Activated CD8-positive, alpha-beta T cell treated with anti-CD3 and anti-CD28 coated beads for 36 hours (primary cell): ENCODE results near the gene CLPTM1L. TPM values are rescaled to one million over a fixed set of nuclear protein-coding genes. Genes with fewer than 3 reads are reported as not detected.

Experiments
- ATAC-seq: fragments of 200-7000 bp; cut with Tn5 transposase; one replicate; pipeline ENCODE4 v1.10.0; 2021; ENCODE audit warnings: mild to moderate bottlenecking, moderate library complexity
- CTCF ChIA-PET: fragments of 350-600 bp; sonication (Branson Sonifier 250); formaldehyde crosslinking; loops from one replicate; lab custom pipeline; 2021; ENCODE audit warnings: antibody characterized with exemption; lab: Charles Lee
- POLR2A ChIA-PET: fragments of 350-600 bp; sonication (Branson Sonifier 250); formaldehyde crosslinking; loops from one replicate; lab custom pipeline; 2021; ENCODE audit warnings: antibody characterized with exemption; lab: Charles Lee
- DNase-seq: peaks from one replicate; pipeline ENCODE4 v3.0.0-alpha.2; 2020
- H3K27ac Mint-ChIP-seq: one replicate; pipeline ENCODE4 v1.8.0; 2021; ENCODE audit warnings: mild to moderate bottlenecking, mixed read lengths
- H3K27me3 Mint-ChIP-seq: one replicate; pipeline ENCODE4 v1.8.0; 2021; ENCODE audit warnings: mixed read lengths
- H3K36me3 Mint-ChIP-seq: one replicate; pipeline ENCODE4 v1.8.0; 2021; ENCODE audit warnings: low read depth, mixed read lengths
- H3K4me1 Mint-ChIP-seq: one replicate; pipeline ENCODE4 v1.8.0; 2021; ENCODE audit warnings: low read depth, mixed read lengths
- H3K4me3 Mint-ChIP-seq: one replicate; pipeline ENCODE4 v1.8.0; 2021; ENCODE audit warnings: mild to moderate bottlenecking, moderate library complexity, mixed read lengths
- H3K9me3 Mint-ChIP-seq: one replicate; pipeline ENCODE4 v1.8.0; 2021; ENCODE audit warnings: mixed read lengths
- intact Hi-C: fragments of 100-400 bp; cut with micrococcal nuclease; formaldehyde crosslinking; loops from one replicate; pipeline ENCODE4 v1.10.0; 2022
- total RNA-seq, 2 experiments: library from RNA; stranded (reverse); gene quantifications; one replicate each; pipeline ENCODE4 v1.2.3, GENCODE V29; 2021
- TF ChIP-seq, protein P1 (sequence below): fragments of 200-600 bp; IDR thresholded peaks from one replicate; pipeline ENCODE4 v1.8.0; 2022; ENCODE audit warnings: antibody characterized with exemption, mild to moderate bottlenecking

CLPTM1L gene
- total RNA-seq, 2 experiments from 2014 or later: 51.4 to 56.2 TPM

DNA sequence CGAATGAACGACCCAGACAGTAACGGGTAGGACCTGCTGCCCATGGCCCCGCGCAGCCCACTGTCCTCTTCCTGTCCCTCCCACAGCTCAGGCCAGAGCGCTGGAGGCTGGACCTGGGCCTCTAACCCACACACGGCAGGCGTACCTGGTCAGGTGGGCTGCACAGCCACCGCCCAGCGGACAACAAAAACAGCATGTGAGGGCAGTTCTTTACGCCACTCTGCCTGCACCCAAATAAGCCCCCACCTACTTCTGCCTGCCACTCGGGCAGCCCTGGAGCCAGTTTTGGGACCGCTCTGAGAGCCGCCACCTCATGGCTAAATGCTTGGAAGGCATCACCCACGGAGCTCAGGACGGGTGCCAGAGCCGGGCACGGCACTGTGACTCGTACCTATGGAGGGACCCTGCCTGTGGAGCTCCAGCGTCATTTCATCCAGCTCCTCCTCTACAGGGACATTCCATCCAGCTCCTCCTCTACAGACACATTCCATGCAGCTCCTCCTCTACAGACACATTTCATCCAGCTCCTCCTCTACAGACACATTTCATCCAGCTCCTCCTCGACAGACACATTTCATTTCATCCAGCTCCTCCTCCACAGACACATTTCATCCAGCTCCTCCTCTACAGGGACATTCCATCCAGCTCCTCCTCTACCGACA, 18.9 kb downstream of the CLPTM1L start:
- ATAC-seq (no peak), DNase-seq (no peak)
- Mint-ChIP-seq H3K9me3 (no peaks in the 10 kb centered on the region), H3K36me3 (peaks cover 7% of the 10 kb centered on the region), H3K27me3 (no peaks in the 10 kb centered on the region), H3K4me3 (no peak overlapping the region), H3K27ac (no peak overlapping the region), H3K4me1 (peaks cover 3% of the 10 kb centered on the region)
- TF ChIP-seq, protein P1, sequence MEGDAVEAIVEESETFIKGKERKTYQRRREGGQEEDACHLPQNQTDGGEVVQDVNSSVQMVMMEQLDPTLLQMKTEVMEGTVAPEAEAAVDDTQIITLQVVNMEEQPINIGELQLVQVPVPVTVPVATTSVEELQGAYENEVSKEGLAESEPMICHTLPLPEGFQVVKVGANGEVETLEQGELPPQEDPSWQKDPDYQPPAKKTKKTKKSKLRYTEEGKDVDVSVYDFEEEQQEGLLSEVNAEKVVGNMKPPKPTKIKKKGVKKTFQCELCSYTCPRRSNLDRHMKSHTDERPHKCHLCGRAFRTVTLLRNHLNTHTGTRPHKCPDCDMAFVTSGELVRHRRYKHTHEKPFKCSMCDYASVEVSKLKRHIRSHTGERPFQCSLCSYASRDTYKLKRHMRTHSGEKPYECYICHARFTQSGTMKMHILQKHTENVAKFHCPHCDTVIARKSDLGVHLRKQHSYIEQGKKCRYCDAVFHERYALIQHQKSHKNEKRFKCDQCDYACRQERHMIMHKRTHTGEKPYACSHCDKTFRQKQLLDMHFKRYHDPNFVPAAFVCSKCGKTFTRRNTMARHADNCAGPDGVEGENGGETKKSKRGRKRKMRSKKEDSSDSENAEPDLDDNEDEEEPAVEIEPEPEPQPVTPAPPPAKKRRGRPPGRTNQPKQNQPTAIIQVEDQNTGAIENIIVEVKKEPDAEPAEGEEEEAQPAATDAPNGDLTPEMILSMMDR: no peak
- ChIA-PET CTCF (interaction anchor here (0.5 to 2.0 kb wide), 2 partner anchors 9 to 169 kb away, joined by 3 to 5 read pairs; no protein-coding TSS in a partner anchor), POLR2A (interaction anchor here (0.6 kb wide), 2 partner anchors 271 to 617 kb away, joined by 3 read pairs; no protein-coding TSS in a partner anchor)
- intact Hi-C loops: no loop called here

DNA sequence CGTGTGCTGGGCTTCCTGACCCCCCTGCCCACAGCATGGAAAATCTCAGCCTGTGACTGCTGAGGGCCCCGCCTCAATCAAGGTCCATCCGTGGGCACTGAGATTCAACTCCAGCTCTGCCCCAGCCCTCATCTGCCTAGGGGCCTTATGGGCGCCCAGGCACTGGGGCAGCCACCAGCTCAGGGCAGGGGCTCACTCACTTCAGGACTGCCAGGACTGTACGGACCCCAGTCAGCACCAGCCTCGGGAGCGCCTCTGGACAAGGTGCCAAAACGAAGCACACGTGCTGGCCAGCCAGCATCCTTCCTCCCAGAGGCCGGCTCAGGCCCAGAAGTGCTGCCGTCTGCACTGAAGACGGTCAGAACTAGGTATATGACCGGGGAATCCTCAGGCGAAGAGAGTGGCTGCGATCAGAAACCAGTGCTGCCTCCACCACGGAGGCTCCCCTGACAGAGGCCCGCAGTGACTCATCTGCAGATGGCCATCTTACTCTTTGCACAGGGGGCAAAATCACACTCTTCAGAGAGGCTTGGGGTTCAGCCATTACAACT, 19.6 kb downstream of the CLPTM1L start:
- CTCF ChIA-PET: no interaction called here

DNA sequence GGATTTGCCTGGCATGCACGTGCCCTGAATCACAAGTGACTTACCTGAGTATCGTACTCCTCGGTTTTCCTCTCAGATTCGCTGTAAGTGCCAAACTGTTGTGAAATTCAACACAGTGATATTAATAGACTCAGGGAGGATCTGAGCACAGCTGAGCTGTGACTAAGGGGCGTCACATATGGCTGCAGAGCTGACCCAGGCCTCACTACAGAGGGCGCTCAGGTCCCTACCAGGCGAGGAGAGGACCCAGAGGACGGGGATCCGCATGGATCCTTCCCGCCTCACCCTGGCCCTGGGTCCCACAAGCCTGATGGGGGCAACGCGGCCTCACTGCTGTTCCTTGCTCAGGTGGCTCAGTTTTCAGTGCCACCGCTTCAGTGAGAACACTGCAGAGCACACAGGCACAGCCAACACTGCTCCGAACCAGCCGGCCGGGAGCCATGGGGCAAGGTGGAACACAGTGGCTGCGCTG, 20.1 kb downstream of the CLPTM1L start:
- H3K9me3 Mint-ChIP-seq: no peaks in the 10 kb centered on the region
- H3K27me3 Mint-ChIP-seq: no peaks in the 10 kb centered on the region
- no peak overlapping the region for H3K4me3 Mint-ChIP-seq
- ChIA-PET POLR2A (no interaction called here), CTCF (no interaction called here)
- intact Hi-C loops: no loop called here
- peaks cover 10% of the 10 kb centered on the region for H3K36me3 Mint-ChIP-seq
- TF ChIP-seq, protein P1: no peak
- ATAC-seq (no peak), DNase-seq (no peak)
- peaks cover 3% of the 10 kb centered on the region for H3K4me1 Mint-ChIP-seq
- no peak overlapping the region for H3K27ac Mint-ChIP-seq

More for the DNA sequence above, 19.6 kb downstream of the CLPTM1L start:
- no peak for DNase-seq
- ATAC-seq: no peak
- peaks cover 7% of the 10 kb centered on the region for H3K36me3 Mint-ChIP-seq
- TF ChIP-seq, protein P1: no peak
- H3K4me1 Mint-ChIP-seq: peaks cover 3% of the 10 kb centered on the region
- no peak overlapping the region for H3K4me3 Mint-ChIP-seq
- H3K27ac Mint-ChIP-seq: no peak overlapping the region
- intact Hi-C loops: no loop called here
- H3K27me3 Mint-ChIP-seq: no peaks in the 10 kb centered on the region
- no peaks in the 10 kb centered on the region for H3K9me3 Mint-ChIP-seq
- POLR2A ChIA-PET: no interaction called here

DNA sequence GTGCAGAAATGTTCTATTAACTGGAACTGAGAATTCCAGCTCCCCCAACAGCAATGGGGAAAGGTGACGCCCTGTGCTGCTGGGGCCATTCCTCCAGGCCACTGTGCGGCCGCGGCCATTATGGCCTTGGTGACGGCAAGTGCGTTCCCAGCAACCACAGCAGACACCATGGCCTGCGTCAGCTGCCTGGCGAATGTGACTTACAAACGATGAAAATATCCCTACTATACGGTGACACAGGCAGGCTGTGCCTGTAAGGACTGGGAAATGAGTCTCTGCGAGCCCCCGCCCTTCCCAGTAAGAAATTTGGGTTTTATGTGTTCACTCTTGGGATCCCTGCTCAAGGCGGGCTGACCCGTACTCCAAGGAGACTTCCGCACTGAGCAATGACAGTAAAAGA, 20.6 kb downstream of the CLPTM1L start:
- ATAC-seq (no peak), DNase-seq (no peak)
- Mint-ChIP-seq H3K27ac (no peak overlapping the region), H3K36me3 (peaks cover 10% of the 10 kb centered on the region), H3K27me3 (no peaks in the 10 kb centered on the region), H3K4me1 (peaks cover 3% of the 10 kb centered on the region), H3K4me3 (no peak overlapping the region), H3K9me3 (no peaks in the 10 kb centered on the region)
- intact Hi-C loops: no loop called here
- TF ChIP-seq, protein P1: no peak
- CTCF ChIA-PET: no interaction called here
- POLR2A ChIA-PET: no interaction called here

DNA sequence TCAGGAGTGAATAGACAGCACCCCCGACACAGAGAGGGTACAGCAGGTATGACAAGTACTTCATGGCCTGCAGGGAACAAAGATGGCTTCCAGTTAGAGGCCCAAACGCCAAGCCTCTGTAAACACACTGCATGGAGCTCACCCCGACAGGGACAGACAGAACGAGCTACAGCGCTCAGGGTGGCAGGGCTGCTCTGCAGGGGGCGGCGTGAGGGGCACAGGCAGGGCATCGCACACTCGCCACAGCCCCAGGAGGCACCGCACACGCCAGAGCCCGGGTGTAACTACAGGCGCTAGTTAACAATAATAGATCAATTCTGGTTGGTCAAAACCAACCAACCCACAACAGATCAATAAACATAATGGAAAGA, 21.1 kb downstream of the CLPTM1L start:
- TF ChIP-seq, protein P1: no peak
- ChIA-PET CTCF (no interaction called here), POLR2A (no interaction called here)
- peaks cover 3% of the 10 kb centered on the region for H3K4me1 Mint-ChIP-seq
- no peak for ATAC-seq
- intact Hi-C loops: no loop called here
- H3K4me3 Mint-ChIP-seq: no peak overlapping the region
- H3K9me3 Mint-ChIP-seq: no peaks in the 10 kb centered on the region
- H3K27me3 Mint-ChIP-seq: no peaks in the 10 kb centered on the region
- H3K36me3 Mint-ChIP-seq: peaks cover 10% of the 10 kb centered on the region
- no peak for DNase-seq
- H3K27ac Mint-ChIP-seq: no peak overlapping the region
